Breast epithelium (tissue), 4 donors: ENCODE measurements around the gene FEV. TPM values are rescaled to one million over a fixed set of nuclear protein-coding genes. Genes with fewer than 3 reads are reported as not detected.

Experiments
- DNase-seq, 2 donors: peaks; one replicate each; pipeline ENCODE4 v3.0.0-alpha.2; 2019; ENCODE audit warnings: low spot score in 2 of 2
- H3K27ac ChIP-seq, 2 donors: fragments of 200-600 bp; sonication (generic) in 1 of 2; one replicate each; pipeline ENCODE4 v1.5.1; 2016 to 2019; ENCODE audit warnings: mild to moderate bottlenecking in 1 of 2
- H3K27me3 ChIP-seq, 2 donors: fragments of 200-600 bp; sonication (generic) in 1 of 2; one replicate each; pipeline versions ENCODE4 v1.5.1 to v1.6.0; 2017 to 2019; ENCODE audit warnings: control low read depth in 1 of 2, mild to moderate bottlenecking in 1 of 2
- H3K36me3 ChIP-seq: fragments of 200-600 bp; one replicate; pipeline ENCODE4 v1.5.1; 2019
- H3K4me1 ChIP-seq, 2 donors: fragments of 200-600 bp; sonication (generic); one replicate each; pipeline ENCODE4 v1.5.1; 2016 to 2019; ENCODE audit warnings: control low read depth in 1 of 2
- H3K4me3 ChIP-seq, 3 donors: fragments of 200-600 bp; sonication (generic); 1 replicate in 2 of 3; 2 replicates in 1 of 3; pipeline ENCODE4 v1.5.1; 2016 to 2019; ENCODE audit warnings: mild to moderate bottlenecking in 3 of 3, moderate library complexity in 2 of 3
- H3K9me3 ChIP-seq, 2 donors: fragments of 200-600 bp; sonication (generic) in 1 of 2; one replicate each; pipeline ENCODE4 v1.5.1; 2016 to 2019; ENCODE audit warnings: control low read depth in 1 of 2
- CTCF ChIP-seq, 3 donors: fragments of 450-650 bp; IDR thresholded peaks; one replicate each; pipeline ENCODE4 v1.5.1; 2016 to 2017; ENCODE audit warnings: antibody characterized with exemption in 3 of 3, mild to moderate bottlenecking in 3 of 3, moderate library complexity in 3 of 3
- POLR2A ChIP-seq: fragments of 450-650 bp; IDR thresholded peaks from one replicate; pipeline ENCODE4 v1.6.1; 2016; ENCODE audit warnings: antibody characterized with exemption, mild to moderate bottlenecking, moderate library complexity
- POLR2AphosphoS5 ChIP-seq, 3 donors: sonication (generic); formaldehyde crosslinking; IDR thresholded peaks; one replicate each; pipeline ENCODE4 v1.6.1; 2017; ENCODE audit warnings: antibody characterized with exemption in 3 of 3
- intact Hi-C: fragments of 100-400 bp; cut with DNase I; formaldehyde crosslinking; loops from one replicate; pipeline ENCODE4 v1.15.1; 2023; ENCODE audit warnings: low total_unique reads
- total RNA-seq, 3 donors: library from RNA; depleted of rRNA; stranded (reverse); fragments of >200 nt; gene quantifications; one replicate each; pipeline ENCODE4 v1.1.0, GENCODE V29; 2016

The FEV gene
- total RNA-seq, 3 donors from 2014 or later, result not detected

- H3K27ac ChIP-seq, result no peak overlapping the region
- peaks cover 0 to 14% of the 10 kb centered on the region in 2 donors for H3K27me3 ChIP-seq
- DNase-seq, result no peak
- H3K4me3 ChIP-seq, result no peak overlapping the region
- H3K4me1 ChIP-seq, result no peaks in the 10 kb centered on the region
- TF ChIP-seq POLR2A (no peak), POLR2AphosphoS5 (IDR thresholded peaks at IDR 0.05) (no peak), CTCF (IDR thresholded peaks at IDR 0.05) (no peak)
- H3K9me3 ChIP-seq, result no peaks in the 10 kb centered on the region
- intact Hi-C loops, result loop anchor here (10.0 kb wide), 1 partner anchor 119 kb away; no protein-coding TSS in a partner anchor
- H3K36me3 ChIP-seq, result no peaks in the 10 kb centered on the region
Measured at GRCh38 chr2:219025637-219026585, 40.9 kb upstream of the FEV start.

DNA sequence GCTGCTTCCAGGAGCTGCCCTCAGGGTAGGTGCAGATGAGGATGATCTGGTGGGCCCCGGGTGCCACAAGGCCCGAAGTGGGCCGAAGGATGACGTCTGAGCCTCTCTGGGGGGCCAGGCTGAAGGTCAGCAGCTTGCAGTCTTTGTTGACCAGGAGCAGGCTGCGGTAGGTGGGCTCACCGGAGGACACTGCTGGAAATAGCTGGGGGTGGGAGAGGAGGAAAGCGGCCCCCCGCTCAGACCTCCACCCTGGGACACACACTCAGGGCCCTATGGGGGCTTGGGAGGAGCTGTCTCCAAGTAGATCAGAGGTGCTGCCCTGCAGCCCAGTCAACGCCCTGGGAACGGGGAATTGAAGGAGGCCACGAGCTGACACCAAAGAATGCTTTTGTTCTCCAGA, 39.1 kb upstream of the FEV start:
- Histone ChIP-seq H3K4me3 (no peak overlapping the region), H3K36me3 (no peaks in the 10 kb centered on the region), H3K4me1 (no peaks in the 10 kb centered on the region), H3K9me3 (no peaks in the 10 kb centered on the region), H3K27ac (no peak overlapping the region), H3K27me3 (peaks cover 0 to 5% of the 10 kb centered on the region in 2 donors)
- TF ChIP-seq POLR2AphosphoS5 (IDR thresholded peaks at IDR 0.05) (no peak), CTCF (IDR thresholded peaks at IDR 0.05) (no peak), POLR2A (no peak)
- intact Hi-C loops, result loop anchor here (10.0 kb wide), 1 partner anchor 121 kb away; no protein-coding TSS in a partner anchor
- no peak for DNase-seq

GRCh38 chr2:219023045-219023605, 38.1 kb upstream of the FEV start:
- DNase-seq, result no peak
- no peaks in the 10 kb centered on the region for H3K36me3 ChIP-seq
- intact Hi-C loops, result loop anchor here (10.0 kb wide), 1 partner anchor 122 kb away; no protein-coding TSS in a partner anchor

GRCh38 chr2:219022616-219023015, 37.6 kb upstream of the FEV start:
- TF ChIP-seq POLR2A, result no peak
- no peak for TF ChIP-seq CTCF (IDR thresholded peaks at IDR 0.05)
- TF ChIP-seq POLR2AphosphoS5 (IDR thresholded peaks at IDR 0.05), result no peak

More at GRCh38 chr2:219023045-219023605, 38.1 kb upstream of the FEV start:
- Histone ChIP-seq H3K9me3 (no peaks in the 10 kb centered on the region), H3K4me1 (no peaks in the 10 kb centered on the region), H3K4me3 (no peak overlapping the region), H3K27ac (no peak overlapping the region), H3K27me3 (peaks cover 0 to 4% of the 10 kb centered on the region in 2 donors)
- TF ChIP-seq POLR2AphosphoS5 (IDR thresholded peaks at IDR 0.05), result no peak
- TF ChIP-seq POLR2A, result no peak
- no peak for TF ChIP-seq CTCF (IDR thresholded peaks at IDR 0.05)

More at GRCh38 chr2:219022616-219023015, 37.6 kb upstream of the FEV start:
- Histone ChIP-seq H3K27ac (no peak overlapping the region), H3K4me3 (no peak overlapping the region), H3K9me3 (no peaks in the 10 kb centered on the region), H3K27me3 (no peaks in the 10 kb centered on the region), H3K36me3 (no peaks in the 10 kb centered on the region), H3K4me1 (no peaks in the 10 kb centered on the region)
- intact Hi-C loops, result loop anchor here (10.0 kb wide), 1 partner anchor 122 kb away; no protein-coding TSS in a partner anchor
- no peak for DNase-seq
